Measurements from ENCODE around the gene TOX2.

Gene TOX2

GRCh38 chr20:43901296-43901695, 13.4 kb upstream of the TOX2 start:
- no peaks in the 10 kb centered on the region for H3K9me3 ChIP-seq (ENCODE audit: control insufficient read depth in 1 of 2, low read length in 2 of 2)
- H3K4me3 ChIP-seq (ENCODE audit: low read depth in 1 of 2, low read length in 2 of 2): no peak overlapping the region
- no peak overlapping the region for H3K27ac ChIP-seq (ENCODE audit: low read depth, low read length)
- no peaks in the 10 kb centered on the region for H3K4me1 ChIP-seq (ENCODE audit: control insufficient read depth in 1 of 2, insufficient read depth in 2 of 2, low read length in 2 of 2)
- no peak overlapping the region for H3K9ac ChIP-seq (ENCODE audit: low read depth in 1 of 2, low read length in 2 of 2)
- H3K36me3 ChIP-seq (ENCODE audit: control insufficient read depth in 1 of 2, insufficient read depth in 2 of 2, low read length in 2 of 2): no peaks in the 10 kb centered on the region
- H3K27me3 ChIP-seq (ENCODE audit: control insufficient read depth in 1 of 2, insufficient read depth in 2 of 2, low read length in 2 of 2): no peaks in the 10 kb centered on the region

GRCh38 chr20:43903953-43904826, 10.5 kb upstream of the TOX2 start:
- Histone ChIP-seq H3K9ac (ENCODE audit: low read depth in 1 of 2, low read length in 2 of 2) (no peak overlapping the region), H3K27me3 (ENCODE audit: control insufficient read depth in 1 of 2, insufficient read depth in 2 of 2, low read length in 2 of 2) (no peaks in the 10 kb centered on the region), H3K4me1 (ENCODE audit: control insufficient read depth in 1 of 2, insufficient read depth in 2 of 2, low read length in 2 of 2) (no peaks in the 10 kb centered on the region), H3K27ac (ENCODE audit: low read depth, low read length) (no peak overlapping the region), H3K4me3 (ENCODE audit: low read depth in 1 of 2, low read length in 2 of 2) (no peak overlapping the region), H3K36me3 (ENCODE audit: control insufficient read depth in 1 of 2, insufficient read depth in 2 of 2, low read length in 2 of 2) (no peaks in the 10 kb centered on the region), H3K9me3 (ENCODE audit: control insufficient read depth in 1 of 2, low read length in 2 of 2) (peaks cover 3 to 4% of the 10 kb centered on the region in 2 donors)

- Histone ChIP-seq H3K9ac (ENCODE audit: low read depth in 1 of 2, low read length in 2 of 2) (no peak overlapping the region), H3K27ac (ENCODE audit: low read depth, low read length) (no peak overlapping the region), H3K4me3 (ENCODE audit: low read depth in 1 of 2, low read length in 2 of 2) (no peak overlapping the region), H3K9me3 (ENCODE audit: control insufficient read depth in 1 of 2, low read length in 2 of 2) (peaks cover 3 to 4% of the 10 kb centered on the region in 2 donors), H3K27me3 (ENCODE audit: control insufficient read depth in 1 of 2, insufficient read depth in 2 of 2, low read length in 2 of 2) (no peaks in the 10 kb centered on the region), H3K36me3 (ENCODE audit: control insufficient read depth in 1 of 2, insufficient read depth in 2 of 2, low read length in 2 of 2) (no peaks in the 10 kb centered on the region), H3K4me1 (ENCODE audit: control insufficient read depth in 1 of 2, insufficient read depth in 2 of 2, low read length in 2 of 2) (no peaks in the 10 kb centered on the region)
Measured at GRCh38 chr20:43904827-43905177, 9.8 kb upstream of the TOX2 start.

DNA sequence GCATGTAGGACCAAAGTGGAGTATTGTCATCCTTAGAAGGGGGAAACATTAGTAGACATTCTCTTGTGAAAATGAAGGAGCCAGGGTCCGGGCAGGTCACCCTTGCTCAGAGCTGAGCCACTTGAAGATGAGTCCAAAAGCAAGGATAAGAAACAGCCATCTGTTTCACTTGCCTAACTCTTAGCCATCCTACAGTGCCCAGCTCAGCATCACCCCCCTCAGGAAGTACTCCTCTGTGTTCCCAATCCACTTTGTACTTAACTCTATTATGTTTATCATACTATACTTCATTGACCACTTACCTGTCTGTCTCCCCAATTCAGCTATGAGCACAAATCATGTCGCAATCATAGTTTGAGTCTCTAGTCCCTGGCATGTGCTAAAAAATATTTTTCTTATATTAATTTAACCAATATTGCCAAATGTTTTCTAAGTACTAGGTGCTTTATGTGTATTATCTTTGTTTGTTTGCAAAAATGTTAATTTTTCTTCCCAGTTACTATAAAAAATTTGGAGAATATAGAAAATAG, 8.1 kb upstream of the TOX2 start:
- no peak overlapping the region for H3K27ac ChIP-seq (ENCODE audit: low read depth, low read length)
- no peak overlapping the region for H3K4me3 ChIP-seq (ENCODE audit: low read depth in 1 of 2, low read length in 2 of 2)
- H3K9me3 ChIP-seq (ENCODE audit: control insufficient read depth in 1 of 2, low read length in 2 of 2): peaks cover 3 to 4% of the 10 kb centered on the region in 2 donors
- H3K36me3 ChIP-seq (ENCODE audit: control insufficient read depth in 1 of 2, insufficient read depth in 2 of 2, low read length in 2 of 2): no peaks in the 10 kb centered on the region
- no peak overlapping the region for H3K9ac ChIP-seq (ENCODE audit: low read depth in 1 of 2, low read length in 2 of 2)
- no peaks in the 10 kb centered on the region for H3K27me3 ChIP-seq (ENCODE audit: control insufficient read depth in 1 of 2, insufficient read depth in 2 of 2, low read length in 2 of 2)
- H3K4me1 ChIP-seq (ENCODE audit: control insufficient read depth in 1 of 2, insufficient read depth in 2 of 2, low read length in 2 of 2): no peaks in the 10 kb centered on the region

- no peak overlapping the region for H3K4me3 ChIP-seq (ENCODE audit: low read depth in 1 of 2, low read length in 2 of 2)
- no peak overlapping the region for H3K9ac ChIP-seq (ENCODE audit: low read depth in 1 of 2, low read length in 2 of 2)
- no peak overlapping the region for H3K27ac ChIP-seq (ENCODE audit: low read depth, low read length)
- no peaks in the 10 kb centered on the region for H3K4me1 ChIP-seq (ENCODE audit: control insufficient read depth in 1 of 2, insufficient read depth in 2 of 2, low read length in 2 of 2)
- H3K36me3 ChIP-seq (ENCODE audit: control insufficient read depth in 1 of 2, insufficient read depth in 2 of 2, low read length in 2 of 2): no peaks in the 10 kb centered on the region
- H3K9me3 ChIP-seq (ENCODE audit: control insufficient read depth in 1 of 2, low read length in 2 of 2): peaks cover 9 to 10% of the 10 kb centered on the region in 2 donors
- peaks cover 3 to 10% of the 10 kb centered on the region in 2 donors for H3K27me3 ChIP-seq (ENCODE audit: control insufficient read depth in 1 of 2, insufficient read depth in 2 of 2, low read length in 2 of 2)
Measured at GRCh38 chr20:43909211-43909610, 5.4 kb upstream of the TOX2 start.

- Histone ChIP-seq H3K4me3 (ENCODE audit: low read depth in 1 of 2, low read length in 2 of 2) (no peak overlapping the region), H3K9me3 (ENCODE audit: control insufficient read depth in 1 of 2, low read length in 2 of 2) (peaks cover 9 to 10% of the 10 kb centered on the region in 2 donors), H3K36me3 (ENCODE audit: control insufficient read depth in 1 of 2, insufficient read depth in 2 of 2, low read length in 2 of 2) (no peaks in the 10 kb centered on the region), H3K27ac (ENCODE audit: low read depth, low read length) (no peak overlapping the region), H3K27me3 (ENCODE audit: control insufficient read depth in 1 of 2, insufficient read depth in 2 of 2, low read length in 2 of 2) (peaks cover 6 to 11% of the 10 kb centered on the region in 2 donors), H3K4me1 (ENCODE audit: control insufficient read depth in 1 of 2, insufficient read depth in 2 of 2, low read length in 2 of 2) (no peaks in the 10 kb centered on the region), H3K9ac (ENCODE audit: low read depth in 1 of 2, low read length in 2 of 2) (no peak overlapping the region)
Measured at GRCh38 chr20:43909720-43910119, 4.9 kb upstream of the TOX2 start.

DNA sequence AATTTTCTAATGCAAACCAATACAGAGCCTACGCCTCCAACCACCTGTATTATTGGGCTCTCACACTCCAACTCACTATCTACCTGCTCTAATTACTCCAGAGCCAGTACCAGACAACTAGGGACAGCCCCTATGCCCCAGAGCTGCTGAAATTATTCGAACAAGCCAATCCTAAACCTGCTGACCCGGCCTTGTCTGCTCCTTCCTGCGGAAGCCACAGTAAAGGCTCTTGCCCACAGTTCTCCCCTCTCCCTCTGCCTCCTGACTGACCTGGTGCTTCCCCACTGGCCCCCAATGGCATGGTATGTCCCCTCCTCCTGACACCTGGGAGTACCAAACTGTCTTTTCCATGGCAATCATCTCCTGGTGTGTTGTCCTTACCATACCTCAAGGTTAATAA, 4.1 kb upstream of the TOX2 start:
- no peaks in the 10 kb centered on the region for H3K36me3 ChIP-seq (ENCODE audit: control insufficient read depth in 1 of 2, insufficient read depth in 2 of 2, low read length in 2 of 2)
- no peak overlapping the region for H3K4me3 ChIP-seq (ENCODE audit: low read depth in 1 of 2, low read length in 2 of 2)
- H3K27ac ChIP-seq (ENCODE audit: low read depth, low read length): no peak overlapping the region
- H3K4me1 ChIP-seq (ENCODE audit: control insufficient read depth in 1 of 2, insufficient read depth in 2 of 2, low read length in 2 of 2): peaks cover 0 to 6% of the 10 kb centered on the region in 2 donors
- H3K9me3 ChIP-seq (ENCODE audit: control insufficient read depth in 1 of 2, low read length in 2 of 2): peaks cover 9 to 10% of the 10 kb centered on the region in 2 donors
- peaks cover 12 to 17% of the 10 kb centered on the region in 2 donors for H3K27me3 ChIP-seq (ENCODE audit: control insufficient read depth in 1 of 2, insufficient read depth in 2 of 2, low read length in 2 of 2)
- H3K9ac ChIP-seq (ENCODE audit: low read depth in 1 of 2, low read length in 2 of 2): no peak overlapping the region

GRCh38 chr20:43911066-43911465, 3.6 kb upstream of the TOX2 start:
- no peak overlapping the region for H3K27ac ChIP-seq (ENCODE audit: low read depth, low read length)
- H3K4me1 ChIP-seq (ENCODE audit: control insufficient read depth in 1 of 2, insufficient read depth in 2 of 2, low read length in 2 of 2): peaks cover 0 to 11% of the 10 kb centered on the region in 2 donors
- peaks cover 9 to 10% of the 10 kb centered on the region in 2 donors for H3K9me3 ChIP-seq (ENCODE audit: control insufficient read depth in 1 of 2, low read length in 2 of 2)
- no peak overlapping the region for H3K9ac ChIP-seq (ENCODE audit: low read depth in 1 of 2, low read length in 2 of 2)
- no peak overlapping the region for H3K4me3 ChIP-seq (ENCODE audit: low read depth in 1 of 2, low read length in 2 of 2)
- no peaks in the 10 kb centered on the region for H3K36me3 ChIP-seq (ENCODE audit: control insufficient read depth in 1 of 2, insufficient read depth in 2 of 2, low read length in 2 of 2)
- H3K27me3 ChIP-seq (ENCODE audit: control insufficient read depth in 1 of 2, insufficient read depth in 2 of 2, low read length in 2 of 2): peaks cover 17 to 22% of the 10 kb centered on the region in 2 donors

DNA sequence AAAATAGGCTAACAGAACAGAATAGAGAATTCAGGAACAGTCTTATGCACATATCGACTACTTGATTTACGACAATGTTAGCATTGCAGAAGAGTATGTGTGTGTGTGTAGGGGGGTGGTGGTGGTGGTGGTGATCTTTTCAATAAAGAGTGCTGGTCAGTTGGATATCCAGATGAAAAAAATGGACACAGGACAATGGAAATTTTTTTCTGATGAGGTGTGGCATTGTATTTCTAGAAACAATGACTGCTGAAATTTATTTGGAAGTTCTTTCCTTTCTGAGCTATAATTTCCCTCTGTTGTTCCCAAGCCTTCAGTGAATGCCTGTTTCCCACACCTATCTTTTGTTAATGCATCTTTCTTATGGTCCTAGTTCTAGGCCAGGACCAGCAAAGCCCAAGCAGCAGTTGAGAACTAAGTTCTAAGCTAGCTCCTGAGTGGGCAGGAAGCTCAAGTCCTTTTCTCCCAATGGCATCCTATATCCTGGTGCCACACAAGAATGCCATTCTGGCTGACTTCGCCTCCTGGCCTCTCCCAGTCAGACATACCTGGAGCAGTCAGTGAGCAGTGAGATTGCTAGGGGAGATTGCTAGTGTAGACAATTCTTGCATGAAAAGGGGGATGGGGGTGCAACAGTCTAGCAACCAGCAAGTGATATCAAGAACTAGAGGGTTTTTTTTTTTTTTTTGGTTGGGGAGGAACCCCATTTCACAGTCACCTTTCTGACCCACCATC, 1.2 kb upstream of the TOX2 start:
- Histone ChIP-seq H3K36me3 (ENCODE audit: control insufficient read depth in 1 of 2, insufficient read depth in 2 of 2, low read length in 2 of 2) (no peaks in the 10 kb centered on the region), H3K9ac (ENCODE audit: low read depth in 1 of 2, low read length in 2 of 2) (no peak overlapping the region), H3K4me1 (ENCODE audit: control insufficient read depth in 1 of 2, insufficient read depth in 2 of 2, low read length in 2 of 2) (peaks cover 0 to 12% of the 10 kb centered on the region in 2 donors), H3K27ac (ENCODE audit: low read depth, low read length) (no peak overlapping the region), H3K4me3 (ENCODE audit: low read depth in 1 of 2, low read length in 2 of 2) (no peak overlapping the region), H3K9me3 (ENCODE audit: control insufficient read depth in 1 of 2, low read length in 2 of 2) (peaks cover 6 to 7% of the 10 kb centered on the region in 2 donors), H3K27me3 (ENCODE audit: control insufficient read depth in 1 of 2, insufficient read depth in 2 of 2, low read length in 2 of 2) (peaks cover 29 to 32% of the 10 kb centered on the region in 2 donors)

Data from duodenal mucosa (tissue), 2 donors.